Activated CD8-positive, alpha-beta memory T cell treated with anti-CD3 and anti-CD28 coated beads, Interleukin-2, amount 50 U/mL, for 1 hour (primary cell): ENCODE data around the gene DNAAF8.
A peak's percentile ranks its signal among the peaks of the same experiment; 100 is the strongest.
"Not testable (repeated sequence)": the region's sequence is repeated elsewhere in the genome, so short reads cannot be mapped to it uniquely, and the experiment has no call there.

Source experiments
- DNase-seq: peaks from one replicate; pipeline ENCODE4 v3.0.0-alpha.2; 2020; ENCODE audit errors: extremely low read depth

Gene DNAAF8

DNA sequence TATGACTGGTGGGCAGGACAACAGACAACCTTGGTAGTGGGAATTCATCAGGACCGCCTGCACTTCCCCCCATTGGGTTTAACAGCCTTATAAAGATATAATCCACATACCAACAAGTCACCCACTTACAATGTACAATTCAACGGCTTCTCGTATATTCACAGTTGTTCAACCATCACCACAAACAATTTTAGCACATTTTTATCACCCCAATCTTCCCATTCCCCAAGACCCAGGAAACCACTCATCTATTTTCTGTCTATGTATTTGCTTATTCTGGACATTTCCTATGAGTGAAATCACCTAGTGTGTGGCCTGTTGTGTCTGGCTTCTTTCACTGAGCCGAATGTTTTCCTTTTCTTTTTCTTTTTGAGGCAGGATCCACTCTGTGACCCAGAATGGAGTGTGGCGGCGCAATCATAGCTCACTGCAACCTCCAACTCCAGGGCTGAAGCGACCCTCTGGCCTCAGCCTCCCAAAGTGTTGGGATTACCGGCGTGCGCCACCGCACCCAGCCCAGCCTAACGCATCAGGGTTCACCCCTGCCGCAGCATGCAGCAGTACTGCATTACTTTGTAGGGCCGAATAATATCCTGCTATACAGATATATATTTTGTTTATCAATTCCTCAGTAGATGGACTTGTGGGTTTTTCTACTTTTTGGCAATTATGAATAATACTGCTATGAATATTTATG is 11.1 kb upstream of the DNAAF8 start:
- DNase-seq = no peak

DNA sequence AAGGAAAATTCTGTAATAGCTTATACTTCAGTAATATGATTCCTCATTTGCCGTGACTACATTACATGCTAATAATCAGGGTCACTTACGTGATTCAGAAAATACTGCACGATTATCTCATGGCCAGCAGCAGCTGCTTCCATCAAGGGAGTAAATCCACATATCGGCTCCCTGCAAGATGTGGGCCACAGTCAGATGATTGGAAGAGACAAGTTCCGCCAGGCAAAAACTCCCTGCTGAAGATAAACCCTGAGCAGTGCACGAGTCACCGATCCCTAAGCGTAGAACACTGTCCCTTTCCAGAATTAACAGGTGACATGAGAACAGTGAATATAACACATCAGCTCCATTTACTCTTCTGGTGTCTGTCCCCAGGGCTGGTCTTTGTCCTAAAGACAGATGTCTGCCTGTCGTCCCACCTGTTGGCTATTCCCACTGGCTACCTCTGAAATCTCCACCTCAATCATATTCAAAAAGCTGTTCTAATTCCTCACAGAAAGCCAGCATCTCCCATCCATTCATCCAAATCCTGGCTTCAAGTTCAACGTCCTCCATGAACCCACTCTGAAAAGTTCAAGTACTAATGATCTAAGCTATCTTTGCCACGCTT is 9.6 kb upstream of the DNAAF8 start:
- DNase-seq = no peak

DNA sequence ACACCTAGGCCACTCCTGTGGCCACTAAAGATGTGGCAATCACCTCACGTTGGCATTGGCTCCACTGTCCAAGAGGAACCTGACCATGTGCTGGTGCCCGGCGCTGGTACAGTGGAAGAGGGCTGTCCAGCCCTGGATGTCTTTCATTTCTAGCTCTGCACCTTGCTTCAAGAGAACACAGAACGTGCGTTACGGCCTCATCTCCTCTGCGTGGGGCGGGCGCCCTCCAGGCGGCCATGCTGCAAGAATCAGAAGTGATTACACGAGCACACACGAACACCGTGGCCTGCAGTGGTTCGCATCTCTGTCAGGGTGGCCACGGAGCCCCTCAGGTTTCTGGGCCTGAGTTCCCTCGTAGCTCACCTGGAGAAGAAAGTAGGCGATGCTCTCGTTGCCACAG is 7.7 kb upstream of the DNAAF8 start:
- DNase-seq = no peak

DNA sequence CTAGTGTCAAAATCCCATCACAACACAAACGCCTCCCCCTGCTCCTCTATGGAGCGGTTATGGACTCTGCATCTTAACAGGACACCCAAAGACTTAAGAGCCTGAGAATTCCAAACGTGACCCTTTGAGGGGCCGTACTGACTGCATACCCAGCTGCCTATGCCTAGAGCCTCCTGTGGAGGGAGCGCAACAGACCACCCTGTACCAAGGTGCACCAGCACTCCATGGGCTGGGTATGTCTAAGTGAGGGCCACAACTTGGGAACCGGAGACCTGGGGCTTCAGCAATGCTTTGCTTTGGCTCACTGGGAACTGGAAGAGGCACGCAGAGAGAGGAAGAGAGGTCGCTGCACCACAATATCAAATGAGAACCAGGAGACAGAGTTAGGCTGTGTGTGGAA is 5.7 kb upstream of the DNAAF8 start:
- no peak for DNase-seq

DNA sequence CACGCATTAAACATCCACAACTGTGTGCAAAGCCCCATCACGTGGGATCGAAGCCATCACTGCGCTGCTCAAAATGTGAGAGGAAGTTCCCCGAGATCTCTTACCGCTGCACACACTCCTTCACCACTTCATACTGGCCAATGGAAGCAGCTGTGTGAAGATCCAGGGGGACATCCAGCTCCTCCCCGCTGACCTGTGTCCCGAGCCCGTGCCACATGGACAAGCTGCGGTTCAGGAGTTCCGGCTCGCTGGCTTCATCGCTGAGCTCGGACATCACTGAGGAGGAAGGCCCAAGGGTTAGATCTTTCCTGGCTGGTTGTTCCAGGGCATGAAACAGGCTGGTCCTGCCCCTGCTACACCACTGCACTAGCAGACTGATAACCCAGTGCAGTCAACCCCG is 4.5 kb upstream of the DNAAF8 start:
- no peak for DNase-seq

DNA sequence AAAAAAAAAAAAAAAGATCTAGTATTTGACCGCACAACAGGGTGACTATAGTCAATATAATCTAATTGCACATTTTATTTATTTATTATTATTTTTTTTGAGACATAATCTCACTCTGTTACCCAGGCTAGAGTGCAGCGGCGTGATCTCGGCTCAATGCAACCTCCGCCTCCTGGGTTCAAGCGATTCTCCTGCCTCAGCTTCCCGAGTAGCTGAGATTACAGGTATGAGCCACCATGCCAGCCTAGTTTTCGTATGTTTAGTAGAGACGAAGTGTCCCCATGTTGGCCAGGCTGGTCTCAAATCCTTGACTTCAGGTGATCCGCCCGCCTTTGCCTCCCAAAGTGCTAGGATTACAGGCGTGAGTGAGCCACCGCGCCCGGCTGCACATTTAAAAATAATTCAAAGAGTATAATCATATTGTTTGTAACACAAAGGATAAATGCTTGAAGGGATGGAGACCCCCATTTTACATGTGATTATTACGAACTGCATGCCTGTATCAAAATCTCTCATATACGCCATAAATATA is 1.1 kb upstream of the DNAAF8 start:
- DNase-seq = no peak

DNA sequence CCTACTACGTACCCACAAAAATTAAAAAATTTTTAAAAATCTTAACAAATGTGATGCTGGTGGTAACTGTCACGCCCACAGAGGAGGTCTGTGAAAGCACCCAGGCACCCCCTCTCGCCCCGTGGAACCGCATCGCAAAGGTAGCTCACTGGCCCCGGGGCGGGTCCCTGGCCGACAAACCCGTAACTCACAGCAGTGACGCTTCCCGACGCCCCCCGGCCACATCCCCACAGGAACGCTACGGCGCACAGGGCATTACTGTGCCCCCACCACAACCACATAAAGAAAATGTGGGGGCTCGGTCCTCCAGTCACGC is 632 bp upstream of the DNAAF8 start:
- DNase-seq = no peak

DNA sequence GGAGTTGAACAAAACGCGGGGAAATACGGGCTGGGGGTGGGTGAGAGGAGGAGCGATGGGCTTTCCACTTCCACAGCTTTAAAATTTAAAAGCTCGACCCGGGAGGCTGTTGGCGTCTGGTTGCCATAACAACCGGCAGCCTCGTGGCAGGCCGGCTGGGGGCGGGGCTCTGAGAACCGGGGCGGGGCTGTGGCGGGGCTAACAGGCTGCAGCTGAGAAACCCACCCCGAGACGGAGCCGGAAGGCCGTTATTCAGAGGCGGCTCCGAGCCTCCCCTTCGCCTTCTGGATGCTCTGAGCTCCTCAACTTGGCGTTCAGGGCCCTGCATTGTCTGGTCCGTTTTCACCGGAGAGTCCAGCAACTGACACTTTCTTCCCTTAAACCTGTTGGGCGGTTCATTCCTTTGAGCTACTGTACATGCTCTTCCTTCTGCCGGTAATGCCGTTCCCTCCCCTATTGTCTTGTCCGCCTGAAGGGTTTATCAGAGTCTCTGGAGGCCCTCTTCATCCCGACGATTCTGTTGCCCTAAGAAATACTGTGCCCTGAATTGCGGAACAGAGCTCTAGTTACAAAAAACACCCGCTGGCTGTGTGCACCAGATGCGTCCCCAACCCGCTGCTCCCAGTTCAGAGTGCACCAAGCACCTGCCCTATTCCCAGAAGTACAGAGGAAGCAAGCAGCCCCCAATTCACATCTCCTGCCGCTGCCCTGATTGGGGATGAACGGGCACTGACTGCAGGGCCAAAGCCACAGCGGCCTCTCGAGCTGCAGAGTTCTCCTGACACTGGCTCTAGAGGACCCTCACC is 596 bp downstream of the DNAAF8 start:
- peak; percentile 81 for DNase-seq

DNA sequence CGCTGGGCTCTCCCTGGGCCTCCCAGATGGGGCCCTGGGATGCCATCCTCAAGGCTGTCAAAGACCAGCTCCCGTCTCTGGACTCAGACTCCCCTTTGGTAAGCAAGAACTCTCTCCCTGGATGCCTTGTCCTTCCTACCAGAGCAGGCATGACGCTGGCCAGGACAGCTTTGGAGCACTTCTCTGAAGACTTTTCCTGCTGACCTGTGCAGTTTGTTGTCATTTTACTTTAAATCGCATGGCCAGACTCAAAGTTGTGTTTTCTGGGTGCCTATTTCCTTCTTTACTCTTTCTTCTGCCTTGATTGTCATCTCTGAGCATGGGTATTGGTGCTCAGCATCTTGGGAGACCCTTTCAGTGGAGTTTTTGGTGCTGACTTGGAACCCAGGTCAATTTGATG is 2.2 kb downstream of the DNAAF8 start:
- no peak for DNase-seq

DNA sequence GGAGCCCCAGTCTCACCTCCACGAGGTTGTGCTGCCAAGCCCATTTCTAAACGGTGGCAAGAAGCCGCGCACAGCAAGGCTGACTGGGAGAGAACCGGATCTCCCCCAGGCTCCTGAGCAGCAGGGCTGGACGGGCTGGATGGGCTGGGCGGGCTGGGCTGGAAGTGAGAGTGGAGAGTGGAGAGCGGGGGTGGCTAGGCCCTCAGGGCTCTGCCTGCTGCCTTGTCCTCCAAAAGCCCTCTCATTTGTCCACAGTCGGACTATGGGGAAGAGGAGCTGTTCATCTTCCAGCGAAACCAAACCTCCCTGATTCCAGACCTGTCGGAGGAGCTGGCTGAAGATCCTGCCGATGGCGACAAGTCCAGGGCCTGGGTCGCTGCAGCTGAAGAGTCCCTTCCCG is 3.2 kb downstream of the DNAAF8 start:
- no peak for DNase-seq

DNA sequence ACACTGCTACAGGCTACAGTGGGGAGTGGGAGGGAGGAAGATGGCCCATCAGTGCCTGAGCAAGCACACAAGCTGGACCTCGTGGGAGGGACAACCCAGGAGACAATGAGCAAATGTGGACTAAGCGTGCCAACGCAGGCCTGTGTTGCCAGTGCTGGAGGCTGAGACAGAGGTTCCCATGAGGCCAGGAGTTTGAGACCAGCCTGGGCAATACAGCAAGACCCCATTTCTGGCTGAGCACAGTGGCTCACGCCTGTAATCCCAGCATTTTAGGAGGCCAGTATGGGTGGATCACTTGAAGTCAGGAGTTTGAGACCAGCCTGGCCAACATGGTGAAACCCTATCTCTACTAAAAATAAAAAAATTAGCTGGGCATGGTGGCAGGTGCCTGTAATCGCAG is 4.0 kb downstream of the DNAAF8 start:
- DNase-seq = not testable (repeated sequence)

DNA sequence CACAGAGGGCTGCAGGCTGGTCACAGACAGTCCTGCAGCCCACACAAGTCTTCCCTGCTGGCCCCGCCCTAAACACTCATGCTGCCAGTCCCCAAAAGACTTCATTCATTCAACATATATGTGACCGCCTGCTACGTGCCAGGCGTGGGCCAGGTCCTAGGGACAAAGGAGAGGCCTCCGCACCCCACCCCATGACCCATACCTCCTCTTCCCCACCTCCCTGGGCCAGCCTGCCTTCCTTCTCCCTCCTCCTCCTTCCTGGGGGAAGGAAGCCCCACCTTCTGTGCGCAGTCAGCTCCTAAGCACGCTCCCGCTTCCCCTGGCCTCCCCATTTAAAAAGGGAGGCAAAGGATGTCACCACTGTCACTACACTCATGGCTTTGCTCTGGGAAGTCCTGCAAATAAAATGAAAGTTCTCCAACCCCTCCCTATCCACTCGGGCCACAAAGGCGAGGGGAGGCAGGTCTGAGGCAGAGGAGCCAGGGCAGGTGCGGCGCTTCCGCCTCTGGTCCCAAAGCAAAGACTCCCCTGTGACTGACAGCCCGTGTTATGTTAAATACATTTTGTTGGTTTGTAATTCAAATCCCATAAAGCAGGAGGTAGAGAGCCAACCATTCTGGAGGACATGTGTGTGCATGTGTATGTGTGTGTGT is 9.0 kb downstream of the DNAAF8 start:
- no peak for DNase-seq

DNA sequence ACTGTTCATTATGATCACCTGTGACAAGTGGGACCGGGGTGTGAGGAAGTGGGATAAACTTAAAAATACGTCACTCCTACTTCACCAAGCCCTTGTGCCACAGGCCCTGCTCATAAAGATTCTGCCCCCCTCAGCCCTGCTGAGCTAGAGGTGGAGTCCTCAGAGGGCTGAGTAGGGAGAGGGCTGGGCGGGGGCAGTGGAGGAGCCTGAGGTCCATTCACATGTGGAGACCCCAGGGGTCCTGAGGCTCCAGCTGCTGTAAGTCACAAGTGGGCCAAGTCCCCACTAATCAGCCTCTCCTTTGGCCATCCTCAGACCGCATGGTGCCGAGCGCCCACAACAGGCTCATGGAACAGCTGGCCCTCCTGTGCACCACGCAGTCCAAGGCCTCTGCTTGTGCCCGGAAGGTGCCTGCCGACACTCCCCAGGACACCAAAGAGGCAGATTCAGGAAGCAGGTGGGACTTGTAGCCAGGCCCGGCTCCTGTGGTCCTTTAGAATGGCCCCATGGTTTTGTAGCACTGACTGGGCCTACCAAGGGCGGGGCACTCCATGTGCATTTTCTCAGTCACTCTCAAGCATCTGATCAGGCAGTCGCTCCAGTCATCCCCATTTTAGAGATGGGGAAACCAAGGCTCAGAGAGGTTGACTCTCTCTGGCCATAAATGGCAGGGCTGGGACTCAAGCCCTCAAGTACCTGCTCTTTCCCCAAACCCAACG is 10.4 kb downstream of the DNAAF8 start:
- DNase-seq = no peak

DNA sequence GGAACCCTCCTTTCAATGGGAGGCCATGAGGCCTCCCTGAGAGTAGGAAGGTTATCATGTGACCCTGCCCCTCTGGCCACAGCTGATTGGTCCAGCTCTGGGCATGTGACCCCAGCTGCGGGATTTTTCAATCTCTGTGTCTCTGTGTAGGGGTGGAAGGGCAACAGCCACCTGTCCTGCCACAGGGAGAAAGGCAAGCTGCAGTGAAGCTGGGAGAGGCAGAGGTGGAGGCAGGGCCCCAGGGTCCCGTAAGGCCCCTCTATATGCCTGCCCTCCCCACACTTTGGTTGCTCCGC is 10.9 kb downstream of the DNAAF8 start:
- no peak for DNase-seq

DNA sequence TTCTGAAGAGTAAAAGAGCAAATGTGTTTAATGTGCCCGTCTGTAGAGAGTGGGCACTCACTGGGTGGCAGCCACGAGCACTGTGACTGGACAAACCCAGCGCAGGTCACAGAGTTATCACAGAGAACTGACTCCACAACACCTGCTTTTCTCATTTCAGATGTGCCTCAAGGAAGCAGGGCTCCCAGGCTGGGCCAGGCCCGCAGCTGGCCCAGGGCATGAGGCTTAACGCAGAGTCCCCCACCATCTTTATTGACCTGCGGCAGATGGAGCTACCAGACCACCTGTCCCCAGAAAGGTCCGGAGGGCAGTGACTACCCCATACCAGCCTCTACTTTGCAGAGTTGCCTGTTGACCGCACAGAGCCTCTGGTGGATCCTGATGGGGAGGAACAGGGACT is 11.9 kb downstream of the DNAAF8 start:
- DNase-seq = no peak

DNA sequence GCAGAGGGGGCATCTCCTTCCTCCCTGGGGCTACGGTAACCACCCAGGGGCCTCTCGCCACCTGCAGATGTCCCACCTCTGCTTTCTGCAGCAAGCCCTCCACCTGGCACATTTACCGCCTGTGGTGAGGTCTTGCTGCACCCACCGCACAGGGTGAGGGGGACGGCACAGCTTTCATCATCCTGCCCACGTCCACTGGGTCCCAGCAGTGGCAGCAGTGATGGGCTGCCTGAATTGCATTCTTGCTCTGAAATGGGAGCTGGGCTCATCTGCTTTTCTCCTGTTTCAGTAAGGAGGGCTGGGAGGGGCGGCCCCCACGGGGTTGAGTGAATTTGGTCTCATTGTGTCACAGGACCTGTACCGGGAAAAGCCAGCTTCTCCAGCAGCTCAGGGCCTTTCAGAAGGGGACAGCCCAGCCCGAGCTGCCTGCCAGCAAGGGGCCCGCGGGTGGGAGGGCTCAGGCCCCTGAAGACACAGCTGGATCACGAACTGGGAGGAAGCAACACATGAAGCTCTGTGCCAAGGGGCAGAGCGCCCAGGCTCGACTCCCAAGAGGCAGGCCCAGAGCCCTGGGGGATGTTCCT is 12.7 kb downstream of the DNAAF8 start:
- DNase-seq = no peak

DNA sequence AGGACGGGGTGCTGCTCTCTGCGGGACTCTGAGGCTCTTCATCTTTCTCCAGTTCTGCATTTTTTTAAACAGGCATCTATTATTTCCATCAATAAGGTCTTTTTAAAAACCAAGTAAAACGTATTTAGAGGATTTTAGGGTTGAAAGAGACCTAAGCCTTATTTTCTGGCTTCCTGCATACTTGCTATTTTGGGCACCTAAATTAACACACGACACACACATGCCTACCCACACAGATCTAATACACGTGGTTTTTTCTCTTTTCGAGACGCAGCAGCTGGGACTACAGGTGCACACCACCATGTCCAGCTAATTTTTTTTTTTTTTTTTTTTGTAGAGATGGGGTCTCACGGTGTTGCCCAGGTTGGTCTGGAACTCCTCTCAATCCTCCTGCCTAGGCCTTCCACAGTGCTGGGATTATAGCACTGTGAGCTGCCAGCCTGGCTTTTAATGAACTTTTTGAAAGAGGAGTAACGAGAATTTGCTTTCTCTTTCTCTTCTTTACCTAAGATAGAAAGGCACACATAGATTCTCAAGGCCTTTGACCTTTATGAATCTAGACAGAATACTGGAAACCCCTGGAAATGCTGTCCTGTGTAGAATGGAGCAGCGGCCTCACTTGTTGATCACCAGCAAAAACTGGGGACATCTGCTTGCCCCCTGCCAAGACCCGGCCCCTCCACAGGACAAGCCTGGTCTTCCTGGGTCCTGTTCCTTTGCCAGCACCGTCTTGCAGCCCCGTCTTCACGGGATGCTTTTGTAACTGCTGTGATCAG is 13.8 kb downstream of the DNAAF8 start:
- DNase-seq = no peak

DNA sequence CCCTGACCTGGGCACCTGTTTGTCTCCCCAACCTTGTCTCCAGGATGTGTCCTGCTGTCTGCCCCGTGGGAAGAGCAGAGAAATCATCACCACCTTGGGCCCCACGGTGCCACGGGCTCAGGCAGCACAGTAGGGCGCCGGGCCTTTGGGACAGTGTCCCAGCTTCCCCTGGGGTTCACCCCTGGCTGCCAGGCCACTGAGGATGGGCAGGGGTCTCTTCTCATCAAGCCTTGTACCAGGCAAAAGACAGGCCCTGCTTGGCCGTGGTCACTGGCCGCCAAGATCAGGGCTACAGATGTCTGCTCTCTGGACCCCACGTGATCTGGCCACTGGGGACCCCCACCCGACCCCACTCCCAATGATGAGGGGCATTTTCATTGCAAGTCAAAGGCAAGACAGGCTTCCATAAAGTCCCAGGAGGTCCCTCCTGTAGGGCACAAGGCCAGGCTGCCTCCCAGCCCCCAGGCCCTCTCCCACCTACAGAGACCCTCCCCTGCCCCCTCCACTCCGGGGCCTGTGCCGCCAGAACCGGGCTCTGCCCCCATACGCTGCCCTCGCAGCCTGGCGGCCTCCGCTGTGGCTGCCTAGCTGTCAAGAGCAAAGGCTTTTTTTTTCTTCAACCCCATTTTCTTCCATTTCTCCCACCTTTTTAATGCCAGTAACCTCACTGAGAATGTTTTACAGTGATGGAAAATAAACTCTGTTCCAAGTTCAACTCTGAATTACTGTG is 14.5 kb downstream of the DNAAF8 start:
- no peak for DNase-seq

DNA sequence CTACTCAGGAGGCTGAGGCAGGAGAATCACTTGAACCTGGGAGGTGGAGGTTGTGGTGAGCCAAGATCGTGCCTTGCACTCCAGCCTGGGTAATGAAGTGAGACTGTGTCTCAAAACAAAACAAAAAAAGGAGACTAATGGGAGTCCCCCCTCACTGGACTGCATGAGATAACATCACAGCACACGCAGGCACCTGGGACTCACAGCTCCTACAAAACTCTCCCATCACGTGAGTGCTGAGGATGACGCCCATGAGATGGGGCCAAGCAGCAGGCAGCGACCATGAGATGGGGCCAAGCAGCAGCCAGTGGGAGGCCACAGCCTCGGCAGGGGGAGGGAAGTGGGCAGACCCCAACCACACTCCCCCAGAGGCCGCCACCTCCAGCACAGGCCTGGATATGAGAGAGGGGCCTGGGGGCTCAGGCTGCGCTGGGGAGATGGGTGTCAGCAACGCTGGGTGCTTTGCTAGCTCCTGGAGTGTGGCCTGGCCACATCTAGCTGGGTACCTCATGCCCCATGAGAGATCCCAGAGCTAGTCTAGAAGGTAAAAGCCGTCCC is 15.4 kb downstream of the DNAAF8 start:
- DNase-seq = no peak

DNA sequence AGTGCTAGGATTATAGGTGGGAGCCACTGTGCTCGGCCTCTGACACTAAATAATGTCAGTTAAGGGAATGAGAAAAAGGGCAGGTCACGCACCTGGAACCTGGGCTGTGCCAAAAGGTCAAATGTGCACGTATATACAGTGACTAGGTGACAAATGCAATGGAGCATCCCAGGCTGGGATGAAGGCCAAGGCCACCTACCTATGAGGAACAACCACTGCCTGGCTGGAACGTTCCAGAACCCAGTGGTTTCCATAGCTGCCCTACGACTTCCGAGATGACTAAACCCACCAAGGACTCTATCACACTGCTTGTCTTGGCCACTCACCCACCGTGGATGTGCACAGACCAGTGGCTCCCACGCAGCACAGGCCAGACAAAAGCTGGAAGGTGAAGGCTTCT is 16.6 kb downstream of the DNAAF8 start:
- DNase-seq = no peak
